ENCODE results near the gene NEK8. TPM values are rescaled to one million over a fixed set of nuclear protein-coding genes. Genes with fewer than 3 reads are reported as not detected.

Gene NEK8
- total and polyA plus RNA-seq, 8 donors, result 2.5 to 9.7 (median 4.4) TPM

GRCh38 chr17:28704219-28704858 lies 24.2 kb upstream of the NEK8 start:
- ATAC-seq, result no peak
- Histone ChIP-seq H3K36me3 (peaks cover 0 to 31% (median 28%) of the 10 kb centered on the region in 3 donors), H3K4me1 (no peaks in the 10 kb centered on the region), H3K4me3 (no peak overlapping the region), H3K9me3 (no peaks in the 10 kb centered on the region), H3K27me3 (no peaks in the 10 kb centered on the region), H3K27ac (no peak overlapping the region)
- TF ChIP-seq, protein P1, sequence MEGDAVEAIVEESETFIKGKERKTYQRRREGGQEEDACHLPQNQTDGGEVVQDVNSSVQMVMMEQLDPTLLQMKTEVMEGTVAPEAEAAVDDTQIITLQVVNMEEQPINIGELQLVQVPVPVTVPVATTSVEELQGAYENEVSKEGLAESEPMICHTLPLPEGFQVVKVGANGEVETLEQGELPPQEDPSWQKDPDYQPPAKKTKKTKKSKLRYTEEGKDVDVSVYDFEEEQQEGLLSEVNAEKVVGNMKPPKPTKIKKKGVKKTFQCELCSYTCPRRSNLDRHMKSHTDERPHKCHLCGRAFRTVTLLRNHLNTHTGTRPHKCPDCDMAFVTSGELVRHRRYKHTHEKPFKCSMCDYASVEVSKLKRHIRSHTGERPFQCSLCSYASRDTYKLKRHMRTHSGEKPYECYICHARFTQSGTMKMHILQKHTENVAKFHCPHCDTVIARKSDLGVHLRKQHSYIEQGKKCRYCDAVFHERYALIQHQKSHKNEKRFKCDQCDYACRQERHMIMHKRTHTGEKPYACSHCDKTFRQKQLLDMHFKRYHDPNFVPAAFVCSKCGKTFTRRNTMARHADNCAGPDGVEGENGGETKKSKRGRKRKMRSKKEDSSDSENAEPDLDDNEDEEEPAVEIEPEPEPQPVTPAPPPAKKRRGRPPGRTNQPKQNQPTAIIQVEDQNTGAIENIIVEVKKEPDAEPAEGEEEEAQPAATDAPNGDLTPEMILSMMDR (IDR thresholded peaks at IDR 0.05), result no peak
- peak in 1 of 6 donors; percentile 60 for DNase-seq
- WGBS, 2 donors, result 86 to 89% methylated on average over 13 to 14 of the region's 14 CpGs
- intact Hi-C loops (cut with DNase I), result no loop called here
- no peak for FAIRE-seq

GRCh38 chr17:28705074-28705659 lies 23.4 kb upstream of the NEK8 start:
- H3K27me3 ChIP-seq, result no peaks in the 10 kb centered on the region
- intact Hi-C loops (cut with DNase I), result no loop called here
- no peak overlapping the region for H3K4me3 ChIP-seq
- H3K27ac ChIP-seq, result no peak overlapping the region
- FAIRE-seq (no peak), DNase-seq (peak in 1 of 6 donors; percentile 39), ATAC-seq (no peak)
- 81 to 90% methylated on average over 5 of the region's 5 CpGs for WGBS, 2 donors
- H3K4me1 ChIP-seq, result no peaks in the 10 kb centered on the region
- TF ChIP-seq, protein P1 (IDR thresholded peaks at IDR 0.05), result no peak
- peaks cover 0 to 23% (median 21%) of the 10 kb centered on the region in 3 donors for H3K36me3 ChIP-seq
- H3K9me3 ChIP-seq, result no peaks in the 10 kb centered on the region

DNA sequence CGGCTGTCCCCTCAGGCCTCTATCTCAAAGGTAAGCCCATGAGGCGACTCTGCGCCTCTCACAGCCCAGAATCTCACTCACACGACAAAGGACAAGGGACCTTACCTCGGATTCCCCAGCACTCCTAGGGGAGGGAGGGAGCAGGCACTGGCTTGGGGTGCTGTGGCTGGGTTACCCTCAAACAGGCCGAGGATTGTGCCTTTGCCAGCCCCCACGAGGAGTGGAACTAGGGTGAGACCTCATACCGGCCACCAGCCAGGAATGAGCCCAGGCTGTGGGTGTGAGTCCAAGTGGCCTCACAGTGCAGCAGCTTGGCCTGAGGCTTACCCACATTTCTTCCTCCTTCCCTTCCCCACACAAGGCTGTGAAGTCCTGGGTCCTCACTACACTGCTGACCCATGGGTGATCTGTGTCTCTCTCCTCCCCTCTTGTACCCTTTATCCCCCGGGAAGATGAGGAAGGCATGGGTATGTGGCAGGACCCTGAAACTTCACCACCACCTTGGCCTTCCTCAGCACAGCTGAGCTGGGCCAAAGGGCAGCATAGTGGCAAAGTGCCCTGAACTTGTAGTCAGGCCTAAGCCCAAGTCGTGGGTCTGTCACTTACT lies 22.8 kb upstream of the NEK8 start:
- H3K9me3 ChIP-seq, result no peaks in the 10 kb centered on the region
- DNase-seq (no peak), ATAC-seq (no peak), FAIRE-seq (no peak)
- H3K4me1 ChIP-seq, result no peaks in the 10 kb centered on the region
- no peak overlapping the region for H3K4me3 ChIP-seq
- TF ChIP-seq, protein P1 (IDR thresholded peaks at IDR 0.05), result no peak
- H3K36me3 ChIP-seq, result peaks cover 0 to 17% (median 14%) of the 10 kb centered on the region in 3 donors
- 72 to 74% methylated on average over 10 of the region's 10 CpGs for WGBS, 2 donors
- no peaks in the 10 kb centered on the region for H3K27me3 ChIP-seq
- intact Hi-C loops (cut with DNase I), result no loop called here
- H3K27ac ChIP-seq, result no peak overlapping the region

GRCh38 chr17:28706471-28707338 lies 21.9 kb upstream of the NEK8 start:
- ATAC-seq, result no peak
- Histone ChIP-seq H3K27me3 (no peaks in the 10 kb centered on the region), H3K4me1 (peaks cover 2 to 3% (median 3%) of the 10 kb centered on the region in 3 donors), H3K27ac (no peak overlapping the region), H3K4me3 (no peak overlapping the region), H3K9me3 (no peaks in the 10 kb centered on the region), H3K36me3 (peaks cover 0 to 8% (median 5%) of the 10 kb centered on the region in 3 donors)
- DNase-seq, result no peak
- 45 to 50% methylated on average over 5 to 7 of the region's 7 CpGs for WGBS, 2 donors
- intact Hi-C loops (cut with DNase I), result no loop called here
- TF ChIP-seq, protein P1 (IDR thresholded peaks at IDR 0.05), result no peak
- no peak for FAIRE-seq
